MG63 (cell line): ENCODE data around the gene RAB2B. TPM values are rescaled to one million over a fixed set of nuclear protein-coding genes. Genes with fewer than 3 reads are reported as not detected.

ENCODE experiments used
- DNase-seq: peaks from one replicate; pipeline ENCODE4 v3.0.0-alpha.2; 2020
- H3K27me3 ChIP-seq: fragments of 250-450 bp; sonication (Bioruptor Pico); 2 replicates; pipeline ENCODE4 v1.5.1; 2020; ENCODE audit warnings: mild to moderate bottlenecking, moderate library complexity
- H3K36me3 ChIP-seq: fragments of 250-450 bp; sonication (Bioruptor Pico); 2 replicates; pipeline ENCODE4 v1.5.1; 2020; ENCODE audit warnings: mild to moderate bottlenecking, moderate library complexity
- H3K4me3 ChIP-seq: fragments of 250-450 bp; sonication (Bioruptor Pico); 2 replicates; pipeline ENCODE4 v1.5.1; 2020; ENCODE audit warnings: mild to moderate bottlenecking, moderate library complexity
- H3K9me3 ChIP-seq: fragments of 250-450 bp; sonication (Bioruptor Pico); 2 replicates; pipeline ENCODE4 v1.5.1; 2020; ENCODE audit warnings: mild to moderate bottlenecking, moderate library complexity
- total RNA-seq: library from RNA; depleted of rRNA; stranded (reverse); fragments of >200 nt; shearing (Covaris generic); gene quantifications from 2 replicates; pipeline ENCODE4 v1.2.3, GENCODE V29; 2014; ENCODE audit warnings: low replicate concordance; rRNA removed

RAB2B gene
- total RNA-seq = 6.5 and 7.2 TPM in 2 replicates

- H3K9me3 ChIP-seq = no peaks in the 10 kb centered on the region
- H3K27me3 ChIP-seq = no peaks in the 10 kb centered on the region
- H3K36me3 ChIP-seq = 0 out of 2 replicates have a peak, but pooled peaks cover 5% of the 10 kb centered on the region
- peak within 1 kb of the TSS; percentile 91 for H3K4me3 ChIP-seq
- DNase-seq = peak; percentile 92
Observed at GRCh38 chr14:21476925-21477681, at the start of gene RAB2B, which contains the start of gene TOX4. TSS of gene RAB2B (minus strand) at chr14:21476959. CDS start at chr14:21476872, 87 bp downstream. TSS of gene TOX4 (plus strand) at chr14:21477195. CDS start at chr14:21477279, 84 bp downstream.

- Histone ChIP-seq H3K27me3 (no peaks in the 10 kb centered on the region), H3K36me3 (no peaks in the 10 kb centered on the region), H3K4me3 (peak within 1 kb of the TSS; percentile 45), H3K9me3 (no peaks in the 10 kb centered on the region)
- peak; percentile 54 for DNase-seq
Observed at GRCh38 chr14:21525962-21526671, 49.4 kb upstream of the RAB2B start, which contains the start of gene SALL2. TSS of gene SALL2 (minus strand) at chr14:21526346. CDS start at chr14:21526127, 219 bp downstream.

- Histone ChIP-seq H3K27me3 (no peaks in the 10 kb centered on the region), H3K36me3 (no peaks in the 10 kb centered on the region), H3K4me3 (peak overlapping the region; percentile 45; the same call in 1 of the 2 replicates), H3K9me3 (no peaks in the 10 kb centered on the region)
- no peak for DNase-seq
Observed at GRCh38 chr14:21525571-21525961, 48.8 kb upstream of the RAB2B start.

- DNase-seq = no peak
- Histone ChIP-seq H3K9me3 (no peaks in the 10 kb centered on the region), H3K4me3 (no peak overlapping the region), H3K27me3 (no peaks in the 10 kb centered on the region), H3K36me3 (no peaks in the 10 kb centered on the region)
Observed at GRCh38 chr14:21524575-21525490, 48.1 kb upstream of the RAB2B start.

- Histone ChIP-seq H3K36me3 (no peaks in the 10 kb centered on the region), H3K9me3 (no peaks in the 10 kb centered on the region), H3K27me3 (no peaks in the 10 kb centered on the region), H3K4me3 (no peak overlapping the region)
- DNase-seq = no peak
Observed at GRCh38 chr14:21523203-21523602, 46.4 kb upstream of the RAB2B start.

DNA sequence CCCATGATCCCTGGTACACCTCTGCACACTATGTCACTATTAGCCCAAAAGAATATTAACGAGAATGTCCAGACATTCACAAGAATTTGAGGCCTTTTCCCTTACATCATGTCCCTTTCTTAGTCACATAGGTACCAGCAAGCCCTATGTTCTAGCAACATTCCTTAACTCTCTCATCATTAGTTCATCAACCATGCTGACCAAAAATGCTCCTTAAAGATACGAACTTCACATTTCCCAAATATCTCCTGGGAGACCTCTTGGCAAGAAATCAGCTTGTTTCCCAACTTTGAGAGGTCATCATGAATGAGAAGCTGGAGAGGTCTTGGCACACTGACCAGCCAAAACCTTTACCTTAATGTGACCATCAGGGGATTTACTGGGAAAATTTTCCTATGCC lies 44.7 kb upstream of the RAB2B start:
- H3K36me3 ChIP-seq = no peaks in the 10 kb centered on the region
- H3K9me3 ChIP-seq = no peaks in the 10 kb centered on the region
- no peak overlapping the region for H3K4me3 ChIP-seq
- DNase-seq = no peak
- H3K27me3 ChIP-seq = no peaks in the 10 kb centered on the region

GRCh38 chr14:21520767-21521166 lies 44.0 kb upstream of the RAB2B start:
- Histone ChIP-seq H3K9me3 (no peaks in the 10 kb centered on the region), H3K4me3 (no peak overlapping the region), H3K36me3 (no peaks in the 10 kb centered on the region), H3K27me3 (no peaks in the 10 kb centered on the region)
- DNase-seq = no peak

GRCh38 chr14:21518725-21519124 lies 42.0 kb upstream of the RAB2B start:
- Histone ChIP-seq H3K36me3 (no peaks in the 10 kb centered on the region), H3K27me3 (no peaks in the 10 kb centered on the region), H3K9me3 (no peaks in the 10 kb centered on the region), H3K4me3 (no peak overlapping the region)
- no peak for DNase-seq

- Histone ChIP-seq H3K4me3 (no peak overlapping the region), H3K36me3 (peaks cover 4% of the 10 kb centered on the region), H3K27me3 (no peaks in the 10 kb centered on the region), H3K9me3 (no peaks in the 10 kb centered on the region)
- no peak for DNase-seq
Observed at GRCh38 chr14:21514341-21514740, 37.6 kb upstream of the RAB2B start.

GRCh38 chr14:21510735-21511657 lies 34.2 kb upstream of the RAB2B start, which contains the start of gene METTL3:
TSS of gene METTL3 (minus strand) at chr14:21511340. CDS start at chr14:21511223, 117 bp downstream.
- no peaks in the 10 kb centered on the region for H3K27me3 ChIP-seq
- H3K36me3 ChIP-seq = peaks cover 18% of the 10 kb centered on the region
- H3K9me3 ChIP-seq = no peaks in the 10 kb centered on the region
- DNase-seq = peak; percentile 93
- peak within 1 kb of the TSS; percentile 70 for H3K4me3 ChIP-seq

GRCh38 chr14:21509432-21510143 lies 32.8 kb upstream of the RAB2B start:
- peak overlapping the region; percentile 70 for H3K4me3 ChIP-seq
- no peaks in the 10 kb centered on the region for H3K27me3 ChIP-seq
- peaks cover 18% of the 10 kb centered on the region for H3K36me3 ChIP-seq
- no peaks in the 10 kb centered on the region for H3K9me3 ChIP-seq
- no peak for DNase-seq

GRCh38 chr14:21506557-21506956 lies 29.8 kb upstream of the RAB2B start:
- DNase-seq = no peak
- H3K27me3 ChIP-seq = no peaks in the 10 kb centered on the region
- H3K4me3 ChIP-seq = no peak overlapping the region
- H3K36me3 ChIP-seq = peaks cover 27% of the 10 kb centered on the region
- no peaks in the 10 kb centered on the region for H3K9me3 ChIP-seq

GRCh38 chr14:21505012-21505553 lies 28.3 kb upstream of the RAB2B start:
- no peak for DNase-seq
- Histone ChIP-seq H3K36me3 (peaks cover 34% of the 10 kb centered on the region), H3K4me3 (no peak overlapping the region), H3K9me3 (no peaks in the 10 kb centered on the region), H3K27me3 (no peaks in the 10 kb centered on the region)

DNA sequence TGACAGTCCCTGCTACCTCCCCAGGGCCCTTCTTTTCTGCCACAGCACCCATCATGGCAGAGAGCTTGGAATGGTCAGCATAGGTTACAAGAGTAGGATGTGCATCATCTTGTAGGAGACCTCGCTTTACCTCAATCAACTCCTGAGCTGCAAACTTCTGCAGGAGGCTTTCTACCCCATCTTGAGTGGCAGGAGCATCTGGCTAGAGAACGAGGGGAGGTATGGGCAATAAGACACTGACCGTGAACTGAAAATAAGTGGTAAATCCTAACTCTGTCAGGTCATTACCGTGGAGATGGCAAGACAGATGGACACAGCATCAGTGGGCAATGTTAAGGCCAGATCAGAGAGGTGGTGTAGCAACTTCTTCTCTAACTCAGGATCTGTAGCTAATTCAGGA lies 26.6 kb upstream of the RAB2B start:
- no peak overlapping the region for H3K4me3 ChIP-seq
- no peaks in the 10 kb centered on the region for H3K27me3 ChIP-seq
- peaks cover 40% of the 10 kb centered on the region for H3K36me3 ChIP-seq
- no peak for DNase-seq
- no peaks in the 10 kb centered on the region for H3K9me3 ChIP-seq

DNA sequence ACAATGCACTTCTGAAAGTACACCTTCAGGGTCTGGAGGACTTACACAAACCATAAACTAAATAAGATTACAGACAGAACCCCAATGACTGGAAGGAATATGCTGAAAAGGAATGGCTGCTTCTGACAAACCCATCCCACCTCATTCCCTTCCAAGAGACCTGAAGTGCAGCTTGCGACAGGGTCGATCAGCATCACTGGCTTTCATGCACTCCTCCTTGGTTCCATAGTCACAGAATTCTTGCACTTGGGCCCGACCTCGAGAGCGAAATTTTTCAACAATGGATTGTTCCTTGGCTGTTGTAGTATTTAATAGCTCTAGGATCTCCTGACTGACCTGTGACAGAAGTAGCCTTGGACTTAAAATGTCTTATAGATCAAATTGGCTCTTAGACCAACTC lies 24.8 kb upstream of the RAB2B start:
- peaks cover 40% of the 10 kb centered on the region for H3K36me3 ChIP-seq
- no peak overlapping the region for H3K4me3 ChIP-seq
- H3K9me3 ChIP-seq = no peaks in the 10 kb centered on the region
- DNase-seq = no peak
- no peaks in the 10 kb centered on the region for H3K27me3 ChIP-seq
